ENCODE results near the gene MAZ.

GRCh38 chr16:29843931-29844330 is 37.6 kb downstream of the MAZ start:
- TF ChIP-seq GATA2 (IDR thresholded peaks at IDR 0.05; ENCODE audit: low read depth, low read length) (no peak), GATA3 (IDR thresholded peaks at IDR 0.05; ENCODE audit: low read depth, low read length) (no peak)

Measured in SH-SY5Y (cell line).